Stimulated activated naive B cell treated with anti-CD40 and anti-IgM and Interleukin-4, amounts not matched to agents 10 μg/mL and 1 μg/mL and 100 μg/mL, for 72 hours (primary cell): ENCODE results near the gene KCNK13.
"Not testable (repeated sequence)": the region's sequence is repeated elsewhere in the genome, so short reads cannot be mapped to it uniquely, and the experiment has no call there.

Experiments
- ATAC-seq, 2 donors: fragments of 150-1000 bp; cut with Tn5 transposase; replicated peaks; 2 replicates each; pipeline ENCODE4 v1.10.0; 2021; ENCODE audit warnings: moderate library complexity in 1 of 2
- DNase-seq: peaks from one replicate; pipeline ENCODE4 v3.0.0; 2021
- H3K27ac Mint-ChIP-seq: one replicate; pipeline ENCODE4 v1.8.0; 2022; ENCODE audit warnings: mild to moderate bottlenecking, mixed read lengths
- H3K27me3 Mint-ChIP-seq, 2 donors: one replicate each; pipeline ENCODE4 v1.8.0; 2022; ENCODE audit warnings: mixed read lengths in 2 of 2
- H3K36me3 Mint-ChIP-seq, 2 donors: one replicate each; pipeline ENCODE4 v1.8.0; 2022; ENCODE audit warnings: mixed read lengths in 2 of 2, mild to moderate bottlenecking in 1 of 2
- H3K4me1 Mint-ChIP-seq, 2 donors: one replicate each; pipeline ENCODE4 v1.8.0; 2022; ENCODE audit warnings: mixed read lengths in 2 of 2, mild to moderate bottlenecking in 1 of 2
- H3K4me3 Mint-ChIP-seq, 2 donors: one replicate each; pipeline ENCODE4 v1.8.0; 2022; ENCODE audit warnings: mild to moderate bottlenecking in 2 of 2, mixed read lengths in 2 of 2, moderate library complexity in 1 of 2
- H3K9me3 Mint-ChIP-seq, 2 donors: one replicate each; pipeline ENCODE4 v1.8.0; 2022; ENCODE audit warnings: mixed read lengths in 2 of 2, mild to moderate bottlenecking in 1 of 2

KCNK13 gene

GRCh38 chr14:90177539-90178189, 115.9 kb downstream of the KCNK13 start:
- peaks cover 4 to 6% of the 10 kb centered on the region in 2 donors for H3K9me3 Mint-ChIP-seq
- H3K4me1 Mint-ChIP-seq, result no peaks in the 10 kb centered on the region
- no peak overlapping the region for H3K4me3 Mint-ChIP-seq
- no peak overlapping the region for H3K27ac Mint-ChIP-seq
- ATAC-seq, result no peak
- H3K27me3 Mint-ChIP-seq, result peaks cover 0 to 19% of the 10 kb centered on the region in 2 donors
- DNase-seq, result no peak
- no peaks in the 10 kb centered on the region for H3K36me3 Mint-ChIP-seq

- H3K27ac Mint-ChIP-seq, result no peak overlapping the region
- H3K9me3 Mint-ChIP-seq, result no peaks in the 10 kb centered on the region
- H3K27me3 Mint-ChIP-seq, result peaks cover 8 to 14% of the 10 kb centered on the region in 2 donors
- no peaks in the 10 kb centered on the region for H3K4me1 Mint-ChIP-seq
- no peak overlapping the region for H3K4me3 Mint-ChIP-seq
- no peaks in the 10 kb centered on the region for H3K36me3 Mint-ChIP-seq
- DNase-seq, result no peak
- no peak for ATAC-seq
These were observed 117.6 kb downstream of the KCNK13 start for GRCh38 chr14:90179357-90179756.

- H3K4me1 Mint-ChIP-seq, result no peaks in the 10 kb centered on the region
- H3K27ac Mint-ChIP-seq, result no peak overlapping the region
- no peak overlapping the region for H3K4me3 Mint-ChIP-seq
- DNase-seq (no peak), ATAC-seq (no peak)
- H3K36me3 Mint-ChIP-seq, result no peaks in the 10 kb centered on the region
- H3K9me3 Mint-ChIP-seq, result no peaks in the 10 kb centered on the region
- H3K27me3 Mint-ChIP-seq, result peaks cover 8 to 14% of the 10 kb centered on the region in 2 donors
These were observed 118.3 kb downstream of the KCNK13 start for GRCh38 chr14:90179809-90180779.

GRCh38 chr14:90184094-90184493, 122.3 kb downstream of the KCNK13 start:
- Mint-ChIP-seq H3K4me1 (no peaks in the 10 kb centered on the region), H3K4me3 (no peak overlapping the region), H3K9me3 (peaks cover 0 to 3% of the 10 kb centered on the region in 2 donors), H3K27me3 (peaks cover 8 to 14% of the 10 kb centered on the region in 2 donors), H3K27ac (no peak overlapping the region), H3K36me3 (no peaks in the 10 kb centered on the region)
- no peak for DNase-seq
- ATAC-seq, result no peak

DNA sequence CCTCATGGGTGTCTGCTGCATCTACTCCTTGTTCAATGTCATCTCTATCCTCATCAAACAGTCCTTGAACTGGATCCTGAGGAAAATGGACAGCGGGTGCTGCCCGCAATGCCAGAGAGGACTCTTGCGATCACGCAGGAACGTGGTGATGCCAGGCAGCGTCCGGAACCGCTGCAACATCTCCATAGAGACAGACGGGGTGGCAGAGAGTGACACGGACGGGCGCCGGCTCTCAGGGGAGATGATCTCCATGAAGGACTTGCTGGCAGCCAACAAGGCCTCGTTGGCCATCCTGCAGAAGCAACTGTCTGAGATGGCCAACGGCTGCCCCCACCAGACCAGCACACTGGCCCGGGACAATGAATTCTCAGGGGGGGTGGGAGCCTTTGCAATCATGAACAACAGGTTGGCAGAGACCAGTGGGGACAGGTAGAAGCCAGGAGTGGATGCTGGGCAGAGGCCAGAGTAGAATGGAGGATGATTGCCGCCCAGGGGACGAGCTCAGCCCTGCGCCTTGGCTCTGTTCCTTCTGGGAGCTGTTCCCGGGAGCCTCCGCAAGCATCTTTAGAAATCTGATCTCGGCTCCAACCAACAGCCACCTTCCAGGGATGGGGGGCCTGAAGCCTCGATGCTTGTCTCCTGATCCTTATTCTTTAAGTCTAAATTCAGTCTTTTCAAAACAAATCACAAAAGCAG, 122.9 kb downstream of the KCNK13 start:
- peaks cover 8 to 19% of the 10 kb centered on the region in 2 donors for H3K27me3 Mint-ChIP-seq
- no peak overlapping the region for H3K4me3 Mint-ChIP-seq
- DNase-seq, result no peak
- no peaks in the 10 kb centered on the region for H3K4me1 Mint-ChIP-seq
- peaks cover 0 to 3% of the 10 kb centered on the region in 2 donors for H3K9me3 Mint-ChIP-seq
- H3K36me3 Mint-ChIP-seq, result no peaks in the 10 kb centered on the region
- H3K27ac Mint-ChIP-seq, result no peak overlapping the region
- no peak for ATAC-seq

DNA sequence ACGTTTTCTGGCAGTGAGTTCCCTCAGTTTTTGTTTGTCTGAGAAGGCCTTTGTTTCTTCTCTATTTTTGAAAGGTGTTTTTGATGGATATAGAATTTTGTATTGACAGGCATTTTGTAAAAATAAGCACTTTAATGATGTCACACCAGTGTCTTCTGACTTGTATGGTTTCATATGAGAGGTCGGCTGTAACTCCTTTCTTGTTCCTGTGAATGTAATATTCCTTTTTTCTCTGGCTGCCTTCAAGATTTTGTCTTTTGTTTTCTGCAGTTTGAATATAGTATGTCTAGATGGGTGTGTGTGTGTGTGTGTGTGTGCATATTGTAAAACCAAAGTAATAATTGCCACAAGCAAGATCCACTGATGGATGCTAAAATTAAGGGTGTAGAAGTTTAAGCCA, 126.8 kb downstream of the KCNK13 start:
- H3K9me3 Mint-ChIP-seq, result peaks cover 0 to 3% of the 10 kb centered on the region in 2 donors
- no peak overlapping the region for H3K4me3 Mint-ChIP-seq

GRCh38 chr14:90191154-90191553, 129.4 kb downstream of the KCNK13 start:
- DNase-seq (no peak), ATAC-seq (no peak)
- H3K4me3 Mint-ChIP-seq, result no peak overlapping the region
- no peak overlapping the region for H3K27ac Mint-ChIP-seq
- H3K36me3 Mint-ChIP-seq, result no peaks in the 10 kb centered on the region
- H3K27me3 Mint-ChIP-seq, result peaks cover 17 to 34% of the 10 kb centered on the region in 2 donors
- H3K9me3 Mint-ChIP-seq, result peaks cover 0 to 3% of the 10 kb centered on the region in 2 donors
- no peaks in the 10 kb centered on the region for H3K4me1 Mint-ChIP-seq

More for the DNA sequence above, 126.8 kb downstream of the KCNK13 start:
- DNase-seq, result no peak
- no peaks in the 10 kb centered on the region for H3K4me1 Mint-ChIP-seq
- no peak for ATAC-seq
- no peak overlapping the region for H3K27ac Mint-ChIP-seq
- no peaks in the 10 kb centered on the region for H3K36me3 Mint-ChIP-seq
- peaks cover 8 to 23% of the 10 kb centered on the region in 2 donors for H3K27me3 Mint-ChIP-seq

DNA sequence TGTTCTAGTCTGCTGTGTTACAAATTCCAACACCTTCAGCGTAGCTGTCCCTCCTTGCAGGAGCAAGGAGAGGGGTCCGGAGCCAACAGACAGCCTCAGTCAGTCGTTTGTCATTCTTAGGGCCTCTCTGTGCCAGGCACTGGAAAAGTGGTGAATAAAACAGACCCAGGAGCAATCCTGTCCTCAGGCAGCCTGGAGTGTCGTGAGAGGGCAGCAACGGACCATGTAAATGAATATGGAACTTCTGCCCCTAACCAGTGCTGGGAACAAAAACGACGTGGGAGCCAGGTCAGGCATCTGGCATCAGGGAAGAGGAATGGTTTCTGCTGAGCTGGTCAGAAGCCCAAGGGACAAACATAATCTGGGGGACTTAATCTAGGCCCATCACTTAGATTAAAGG, 129.8 kb downstream of the KCNK13 start:
- no peak for DNase-seq
- Mint-ChIP-seq H3K4me3 (no peak overlapping the region), H3K27me3 (peaks cover 17 to 34% of the 10 kb centered on the region in 2 donors), H3K27ac (no peak overlapping the region), H3K4me1 (no peaks in the 10 kb centered on the region), H3K36me3 (no peaks in the 10 kb centered on the region), H3K9me3 (peaks cover 0 to 3% of the 10 kb centered on the region in 2 donors)
- no peak for ATAC-seq

GRCh38 chr14:90193925-90194324, 132.1 kb downstream of the KCNK13 start:
- no peak overlapping the region for H3K4me3 Mint-ChIP-seq
- DNase-seq (no peak), ATAC-seq (no peak)
- peaks cover 31 to 40% of the 10 kb centered on the region in 2 donors for H3K27me3 Mint-ChIP-seq
- H3K27ac Mint-ChIP-seq, result no peak overlapping the region
- no peaks in the 10 kb centered on the region for H3K4me1 Mint-ChIP-seq
- no peaks in the 10 kb centered on the region for H3K36me3 Mint-ChIP-seq
- H3K9me3 Mint-ChIP-seq, result no peaks in the 10 kb centered on the region

- H3K4me3 Mint-ChIP-seq, result no peak overlapping the region
- H3K9me3 Mint-ChIP-seq, result no peaks in the 10 kb centered on the region
- H3K27me3 Mint-ChIP-seq, result peaks cover 31 to 35% of the 10 kb centered on the region in 2 donors
- DNase-seq, result no peak
- no peaks in the 10 kb centered on the region for H3K4me1 Mint-ChIP-seq
- ATAC-seq, result no peak
- no peaks in the 10 kb centered on the region for H3K36me3 Mint-ChIP-seq
- no peak overlapping the region for H3K27ac Mint-ChIP-seq
These were observed 132.9 kb downstream of the KCNK13 start for GRCh38 chr14:90194706-90195105.

GRCh38 chr14:90198541-90199060, 136.8 kb downstream of the KCNK13 start:
- no peak overlapping the region for H3K27ac Mint-ChIP-seq
- H3K9me3 Mint-ChIP-seq, result peaks cover 3 to 4% of the 10 kb centered on the region in 2 donors
- DNase-seq (no peak), ATAC-seq (peak; percentile 33 to 50)
- H3K4me3 Mint-ChIP-seq, result no peak overlapping the region
- H3K36me3 Mint-ChIP-seq, result no peaks in the 10 kb centered on the region
- peaks cover 20 to 33% of the 10 kb centered on the region in 2 donors for H3K27me3 Mint-ChIP-seq
- no peaks in the 10 kb centered on the region for H3K4me1 Mint-ChIP-seq

GRCh38 chr14:90200546-90200945, 138.8 kb downstream of the KCNK13 start:
- peaks cover 11 to 32% of the 10 kb centered on the region in 2 donors for H3K27me3 Mint-ChIP-seq
- H3K9me3 Mint-ChIP-seq, H3K4me3 Mint-ChIP-seq, ATAC-seq, H3K4me1 Mint-ChIP-seq, H3K36me3 Mint-ChIP-seq, DNase-seq, H3K27ac Mint-ChIP-seq: not testable (repeated sequence)

DNA sequence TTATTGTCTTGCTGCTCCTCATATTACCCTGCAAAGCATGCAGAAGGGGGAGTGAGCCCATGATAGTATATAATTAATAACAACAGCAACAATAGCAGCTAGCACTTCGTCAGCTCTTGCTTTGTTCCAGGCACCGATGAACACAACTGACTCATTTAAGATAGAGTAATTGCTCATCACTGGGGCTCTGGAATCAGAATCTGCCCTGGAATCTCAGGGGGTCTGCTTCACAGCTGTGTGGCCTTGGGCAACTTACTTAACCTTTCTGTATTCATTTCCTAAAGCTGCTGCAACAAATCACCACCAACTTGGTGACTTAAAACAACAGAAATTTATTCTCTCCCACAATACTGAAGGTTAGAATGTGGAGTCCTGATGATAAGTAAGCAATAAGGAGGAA, 139.6 kb downstream of the KCNK13 start:
- H3K9me3 Mint-ChIP-seq, result peaks cover 3 to 5% of the 10 kb centered on the region in 2 donors
- H3K36me3 Mint-ChIP-seq, result no peaks in the 10 kb centered on the region
- no peaks in the 10 kb centered on the region for H3K4me1 Mint-ChIP-seq
- no peak for DNase-seq
- ATAC-seq, result no peak
- peaks cover 6 to 32% of the 10 kb centered on the region in 2 donors for H3K27me3 Mint-ChIP-seq
- no peak overlapping the region for H3K4me3 Mint-ChIP-seq
- H3K27ac Mint-ChIP-seq, result no peak overlapping the region

DNA sequence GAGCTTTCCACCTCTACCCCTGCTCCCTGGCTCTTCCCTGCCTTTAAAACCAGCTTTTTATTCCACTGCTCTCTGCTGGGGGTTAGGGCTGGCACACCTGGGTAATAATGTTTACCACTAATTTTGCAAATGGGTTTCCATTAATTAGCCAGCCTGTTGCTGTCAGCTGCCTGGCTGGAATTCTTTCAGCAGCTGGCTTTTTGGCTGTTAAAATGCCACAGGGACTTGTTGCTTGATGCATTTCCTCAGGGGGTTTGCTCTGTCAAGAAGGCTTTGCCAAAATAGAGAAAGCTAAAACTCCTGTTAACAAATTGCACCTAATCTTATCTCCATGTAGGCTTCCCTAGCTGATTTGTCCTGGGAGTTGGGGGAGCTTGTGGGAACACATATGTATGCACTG, 142.7 kb downstream of the KCNK13 start:
- DNase-seq (no peak), ATAC-seq (no peak)
- Mint-ChIP-seq H3K4me1 (no peaks in the 10 kb centered on the region), H3K9me3 (peaks cover 3 to 5% of the 10 kb centered on the region in 2 donors), H3K27me3 (peaks cover 0 to 17% of the 10 kb centered on the region in 2 donors), H3K4me3 (no peak overlapping the region), H3K36me3 (no peaks in the 10 kb centered on the region), H3K27ac (no peak overlapping the region)
